Measurements from ENCODE around the gene SUSD3.

GRCh38 chr9:93050231-93050630, 8.3 kb upstream of the SUSD3 start:
- TF ChIP-seq CTCF (IDR thresholded peaks at IDR 0.05; ENCODE audit: borderline replicate concordance, extremely low read depth, low read length, poor library complexity, severe bottlenecking) (no peak), EZH2 (IDR thresholded peaks at IDR 0.05; ENCODE audit: borderline replicate concordance, low read depth, low read length, severe bottlenecking) (no peak)
